ENCODE results near the gene TMEM72.

- TF ChIP-seq YY1 (IDR thresholded peaks at IDR 0.05; ENCODE audit: insufficient read depth, insufficient read length): no peak
- TF ChIP-seq ZNF274 (IDR thresholded peaks at IDR 0.05; ENCODE audit: low read depth, low read length): no peak
Observed at GRCh38 chr10:44971434-44971833, 60.3 kb downstream of the TMEM72 start.
